ACHN (cell line): ENCODE results near the gene PHYHIPL.
"Not testable (repeated sequence)": the region's sequence is repeated elsewhere in the genome, so short reads cannot be mapped to it uniquely, and the experiment has no call there.

Source experiments
- DNase-seq: peaks from one replicate; pipeline ENCODE4 v3.0.0-alpha.2; 2015
- in situ Hi-C: cut with HindIII; loops from 2 replicates; pipeline ENCODE4 v1.10.0; 2017; ENCODE audit warnings: low sequenced_read_pairs, low pct_ligation_motif_present, low pct_unique_long_range_greater_than_20kb

PHYHIPL gene

DNA sequence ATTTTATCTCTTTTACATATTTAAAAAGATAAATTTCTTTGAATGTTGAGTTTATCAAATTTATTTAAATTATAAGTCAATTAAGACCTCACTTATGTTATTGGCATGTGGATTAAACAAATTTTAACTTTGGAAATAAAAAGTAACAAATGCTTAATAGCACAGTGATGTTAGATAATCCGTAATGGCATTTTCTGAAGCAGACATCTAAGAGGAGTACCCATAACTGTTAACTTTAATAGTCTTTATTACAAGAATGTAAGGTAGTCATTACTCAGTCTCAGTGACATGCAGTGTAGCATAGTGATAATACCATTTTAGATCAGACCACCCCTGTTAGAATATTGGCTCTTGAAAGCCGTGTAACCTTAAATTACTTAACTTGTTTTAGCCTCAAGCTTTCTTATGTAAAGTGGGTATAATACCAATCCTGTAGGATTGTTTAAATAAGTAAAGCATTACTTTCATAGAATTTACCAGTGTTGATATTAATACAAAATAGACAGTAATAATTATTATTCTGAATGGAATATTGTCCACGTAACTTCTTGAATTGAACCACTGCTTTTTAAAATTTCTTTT, 4.3 kb downstream of the PHYHIPL start:
- in situ Hi-C loops = no loop called here
- no peak for DNase-seq

- DNase-seq = peak; percentile 77
- in situ Hi-C loops = no loop called here
These were observed 5.2 kb downstream of the PHYHIPL start for GRCh38 chr10:59181668-59182067.

- no peak for DNase-seq
- in situ Hi-C loops = no loop called here
These were observed 13.9 kb downstream of the PHYHIPL start for GRCh38 chr10:59190332-59190731.

DNA sequence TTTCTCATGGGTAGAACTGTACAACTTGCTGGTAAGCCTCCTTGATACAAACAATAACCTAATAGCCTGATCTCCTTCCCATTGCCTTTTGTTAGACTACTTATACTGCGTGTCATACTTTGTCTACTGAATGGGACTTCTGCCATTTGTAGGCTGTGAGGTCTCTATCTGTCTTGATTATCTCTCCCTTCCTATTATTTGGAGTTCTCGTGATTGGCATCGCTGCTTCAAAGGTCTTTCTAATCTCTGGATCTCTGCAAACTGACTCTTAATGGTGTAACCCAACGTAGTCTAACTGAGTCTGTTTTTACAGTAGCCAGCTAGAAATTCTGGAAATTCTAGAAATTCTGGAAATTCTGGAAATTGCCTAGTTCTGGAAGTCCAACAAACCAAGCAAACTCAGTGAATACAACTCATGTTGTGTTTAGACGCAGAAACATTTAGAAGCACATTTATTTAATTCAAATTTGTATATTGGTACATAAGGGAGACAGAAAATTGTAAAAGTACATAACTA, 29.8 kb downstream of the PHYHIPL start:
- no peak for DNase-seq
- in situ Hi-C loops = no loop called here

- in situ Hi-C loops = no loop called here
- no peak for DNase-seq
These were observed 35.9 kb downstream of the PHYHIPL start for GRCh38 chr10:59212301-59212798.

GRCh38 chr10:59214160-59214559, 37.7 kb downstream of the PHYHIPL start:
- in situ Hi-C loops = no loop called here

DNA sequence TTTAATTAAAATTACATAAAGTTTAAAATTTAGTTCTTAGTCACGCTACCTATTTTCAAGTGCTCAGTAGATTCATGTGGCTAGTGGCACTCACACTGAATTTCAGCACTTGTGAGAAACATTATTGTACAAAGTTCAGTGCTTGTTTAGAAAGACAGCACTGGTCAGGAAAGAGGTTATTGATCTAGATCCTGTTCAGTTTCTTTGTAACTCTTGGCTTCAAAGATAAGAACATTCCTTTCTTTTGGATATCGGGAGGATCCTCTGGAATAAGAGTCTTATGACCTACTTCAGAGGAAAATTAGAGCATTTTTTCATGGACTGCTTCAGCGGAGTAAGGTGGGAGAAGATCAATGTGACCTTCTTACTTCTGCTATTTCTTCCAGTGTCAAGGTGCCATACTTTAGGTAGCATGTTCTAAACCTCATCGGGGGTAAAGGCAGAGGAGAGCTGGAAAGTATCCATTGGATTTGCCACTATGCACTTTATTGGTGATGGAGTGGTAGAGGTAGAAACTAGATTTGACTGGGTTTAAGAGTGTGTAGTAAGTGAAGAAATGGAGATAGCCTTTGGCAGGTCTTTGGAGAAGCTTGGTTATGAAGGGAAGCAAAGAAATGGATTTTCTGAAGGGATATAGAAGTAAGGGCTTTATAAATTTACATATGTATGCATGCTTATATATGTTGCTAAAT, 39.9 kb downstream of the PHYHIPL start:
- no peak for DNase-seq
- in situ Hi-C loops = no loop called here

More at GRCh38 chr10:59214160-59214559, 37.7 kb downstream of the PHYHIPL start:
- DNase-seq = no peak

DNA sequence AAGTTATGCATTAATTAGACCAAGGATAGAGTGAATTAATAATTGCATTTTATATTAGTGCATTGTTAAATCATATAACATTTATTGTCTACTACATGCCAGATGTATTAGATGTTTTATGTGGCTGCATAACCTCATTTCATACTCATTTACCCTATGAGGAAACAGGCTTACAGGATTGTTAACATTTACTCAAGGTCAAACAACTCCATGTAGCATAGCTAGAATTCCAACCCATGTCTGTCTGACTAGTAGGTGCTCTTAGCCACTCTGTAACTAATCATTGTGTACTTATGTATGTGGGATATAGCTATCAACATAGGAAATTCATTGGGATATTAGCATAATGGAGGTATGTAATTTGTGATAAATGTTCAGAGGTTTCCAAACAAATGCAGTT, 46.3 kb downstream of the PHYHIPL start:
- in situ Hi-C loops = no loop called here
- DNase-seq = no peak

DNA sequence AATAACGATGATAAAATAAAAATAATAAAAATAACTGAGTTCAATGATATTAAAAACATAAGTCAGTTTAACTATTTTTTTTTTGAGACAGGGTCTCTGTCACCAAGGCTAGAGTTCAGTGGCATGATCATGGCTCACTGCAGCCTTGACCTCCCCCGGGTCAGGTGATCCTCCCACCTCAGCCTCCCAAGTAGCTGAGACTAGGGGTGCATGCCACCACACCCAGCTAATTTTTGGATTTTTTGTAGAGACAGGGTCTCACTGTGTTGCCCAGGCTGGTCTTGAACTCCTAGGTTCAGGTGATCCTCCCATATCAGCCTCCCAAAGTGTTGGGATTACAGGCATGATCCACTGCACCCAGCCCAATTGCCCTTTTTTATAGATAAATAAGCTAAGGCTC, 47.2 kb downstream of the PHYHIPL start:
- in situ Hi-C loops, DNase-seq: not testable (repeated sequence)

DNA sequence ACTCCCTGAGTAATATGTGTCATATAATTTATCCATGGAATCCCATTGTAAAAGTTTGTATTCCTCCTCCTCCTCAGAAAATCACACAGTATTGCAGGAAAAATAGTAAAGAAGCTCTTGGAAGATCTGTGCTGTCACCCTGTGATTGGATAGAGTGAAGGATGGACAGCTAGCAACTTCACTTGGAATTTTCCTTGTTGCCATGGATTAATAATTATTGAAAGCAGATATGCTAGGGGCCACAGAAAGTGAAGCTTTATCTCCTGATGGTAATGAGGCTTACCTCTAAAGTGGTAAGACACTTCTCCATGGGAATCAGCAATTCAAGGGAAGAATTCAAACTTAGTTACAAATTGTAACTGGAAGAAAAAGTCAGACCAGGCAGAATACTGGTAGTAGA, 48.8 kb downstream of the PHYHIPL start:
- no peak for DNase-seq
- in situ Hi-C loops = no loop called here

GRCh38 chr10:59227136-59227673, 50.8 kb downstream of the PHYHIPL start:
- DNase-seq = no peak
- in situ Hi-C loops = no loop called here

DNA sequence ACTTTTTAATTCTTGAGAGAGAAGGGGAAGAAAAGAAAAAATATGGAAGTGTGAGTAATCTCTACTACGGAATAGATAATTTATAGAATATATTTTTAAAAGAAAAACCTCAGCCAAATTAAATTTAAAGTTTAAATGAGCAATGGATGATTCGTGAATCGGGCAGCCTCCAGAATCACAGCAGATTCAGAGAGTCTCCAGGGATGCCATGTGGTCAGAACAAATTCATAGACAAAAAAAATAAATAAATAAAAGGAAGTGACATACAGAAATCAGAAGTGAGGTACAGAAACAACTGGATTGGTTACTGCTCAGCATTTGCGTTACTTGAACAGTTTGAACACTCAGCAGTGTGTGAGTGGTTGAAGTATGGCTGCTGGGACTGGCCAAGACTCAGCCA, 53.0 kb downstream of the PHYHIPL start:
- in situ Hi-C loops = no loop called here
- DNase-seq = no peak

GRCh38 chr10:59234194-59234593, 57.8 kb downstream of the PHYHIPL start:
- no peak for DNase-seq

GRCh38 chr10:59234816-59235429, 58.5 kb downstream of the PHYHIPL start:
- peak; percentile 65 for DNase-seq
- in situ Hi-C loops = no loop called here

More at GRCh38 chr10:59234194-59234593, 57.8 kb downstream of the PHYHIPL start:
- in situ Hi-C loops = no loop called here

DNA sequence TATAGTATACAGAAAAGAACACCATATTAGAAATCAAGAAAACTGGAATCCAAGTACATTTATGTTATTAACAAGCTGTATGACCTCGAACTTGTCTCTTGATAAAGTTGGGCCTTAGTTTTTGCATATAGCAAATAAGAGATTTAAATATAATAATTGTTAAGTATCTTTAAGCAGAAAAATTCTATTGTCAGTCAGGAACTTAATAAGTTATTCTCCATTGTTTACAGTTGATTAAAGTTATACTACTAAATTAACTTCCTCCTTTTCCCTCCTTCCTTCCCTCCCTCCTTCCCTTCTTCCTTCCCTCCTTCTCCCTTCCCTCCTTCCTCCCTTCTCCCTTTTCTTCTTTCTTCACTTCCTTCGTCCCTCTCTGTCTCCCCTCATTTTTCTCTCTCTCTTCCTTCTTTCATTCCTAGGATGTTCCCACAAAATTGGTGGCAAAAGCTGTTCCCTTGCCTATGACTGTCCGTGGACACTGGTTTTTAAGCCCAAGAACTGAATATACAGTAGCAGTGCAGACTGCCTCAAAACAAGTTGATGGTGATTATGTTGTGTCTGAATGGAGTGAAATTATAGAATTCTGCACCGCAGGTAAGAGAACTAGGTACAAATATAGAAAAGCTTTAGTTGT, 59.7 kb downstream of the PHYHIPL start:
- in situ Hi-C loops = no loop called here
- DNase-seq = no peak

GRCh38 chr10:59237775-59238174, 61.3 kb downstream of the PHYHIPL start:
- no peak for DNase-seq
- in situ Hi-C loops = no loop called here

DNA sequence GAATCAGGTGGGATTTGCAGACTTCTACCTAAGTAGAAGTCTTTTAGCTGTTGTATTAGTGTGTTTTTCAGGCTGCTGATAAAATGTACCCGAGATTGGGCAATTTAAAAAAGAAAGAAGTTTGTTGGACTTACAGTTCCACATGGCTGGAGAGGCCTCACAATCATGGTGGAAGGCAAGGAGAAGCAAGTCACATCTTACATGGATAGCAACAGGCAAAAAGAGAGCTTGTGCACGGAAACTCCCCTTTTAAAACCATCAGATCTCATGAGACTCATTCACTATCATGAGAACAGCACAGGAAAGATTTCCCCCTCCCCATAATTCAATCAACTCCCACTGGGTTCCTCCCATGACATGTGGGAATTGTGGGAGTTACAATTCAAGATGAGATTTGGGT, 62.7 kb downstream of the PHYHIPL start:
- DNase-seq, in situ Hi-C loops: not testable (repeated sequence)

DNA sequence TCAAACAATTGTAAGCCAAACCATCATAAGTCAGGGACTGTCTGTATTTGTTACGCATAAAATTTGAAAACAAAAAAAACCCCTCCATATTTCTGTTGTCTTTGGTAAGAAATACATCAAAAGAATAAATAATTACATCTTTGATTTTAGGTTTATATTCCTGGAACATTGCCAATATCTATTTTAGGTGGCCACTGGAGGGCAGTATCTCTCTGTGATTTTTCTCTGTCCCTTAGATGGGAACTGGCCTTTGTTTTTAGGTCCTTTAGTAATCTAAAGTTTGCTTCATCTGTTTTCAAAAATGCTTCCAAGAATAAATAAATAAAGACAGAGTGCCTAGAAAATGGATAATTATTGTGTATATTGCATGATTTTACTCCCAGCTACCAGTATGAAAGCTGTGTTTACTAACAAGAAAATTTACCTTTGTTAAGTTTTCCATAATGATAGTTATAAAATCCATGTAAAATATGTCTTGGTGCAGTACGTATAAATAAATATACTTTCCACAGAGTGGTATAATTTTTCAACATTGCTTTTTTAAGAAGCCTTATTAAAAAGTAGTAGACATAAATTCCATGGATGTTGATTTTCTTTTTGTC, 64.2 kb downstream of the PHYHIPL start:
- in situ Hi-C loops = no loop called here
- peak; percentile 53 for DNase-seq
